GM23338 (cell line): Measurements from ENCODE around the gene EP400. TPM values are rescaled to one million over a fixed set of nuclear protein-coding genes. Genes with fewer than 3 reads are reported as not detected.

ENCODE experiments used
- ATAC-seq: fragments of 200-7000 bp; cut with Tn5 transposase; 3 replicates; pipeline ENCODE4 v1.9.1; 2020
- DNase-seq: peaks from one replicate; pipeline ENCODE4 v3.0.0-alpha.2; 2015; ENCODE audit warnings: low spot score
- H2AFZ ChIP-seq: fragments of 200-600 bp; sonication (generic); 2 replicates; pipeline ENCODE4 v1.8.0; 2016; ENCODE audit warnings: antibody characterized with exemption, mild to moderate bottlenecking, moderate library complexity
- H3F3A ChIP-seq: fragments of 200-600 bp; sonication (generic); replicated peaks from 2 replicates; pipeline ENCODE4 v1.8.0; 2017; ENCODE audit warnings: antibody characterized with exemption, mixed run types, low read depth
- H3K27ac ChIP-seq: fragments of 200-600 bp; sonication (generic); 2 replicates; pipeline ENCODE4 v1.6.1; 2016; ENCODE audit warnings: low read depth
- H3K27me3 ChIP-seq: fragments of 200-600 bp; sonication (generic); 2 replicates; pipeline ENCODE4 v1.8.0; 2016; ENCODE audit warnings: mild to moderate bottlenecking, mixed run types, moderate library complexity; ENCODE audit not compliant: insufficient read depth
- H3K36me3 ChIP-seq: fragments of 200-600 bp; sonication (generic); 2 replicates; pipeline ENCODE4 v1.8.0; 2016; ENCODE audit warnings: mild to moderate bottlenecking; ENCODE audit not compliant: insufficient read depth
- H3K4me1 ChIP-seq: fragments of 200-600 bp; sonication (generic); 2 replicates; pipeline ENCODE4 v1.8.0; 2016; ENCODE audit warnings: mild to moderate bottlenecking, moderate library complexity; ENCODE audit not compliant: insufficient read depth
- H3K4me2 ChIP-seq: fragments of 200-600 bp; sonication (generic); 2 replicates; pipeline ENCODE4 v1.7.1; 2017; ENCODE audit warnings: mixed run types
- H3K4me3 ChIP-seq: fragments of 200-600 bp; sonication (generic); 2 replicates; pipeline ENCODE4 v1.6.1; 2016; ENCODE audit warnings: mixed run types
- H3K79me2 ChIP-seq: fragments of 200-600 bp; sonication (generic); replicated peaks from 2 replicates; pipeline ENCODE4 v1.8.0; 2017; ENCODE audit warnings: mild to moderate bottlenecking; ENCODE audit not compliant: insufficient read depth
- H3K9me2 ChIP-seq: fragments of 200-600 bp; sonication (generic); 2 replicates; pipeline ENCODE4 v1.8.0; 2017; ENCODE audit not compliant: insufficient read depth
- H4K20me1 ChIP-seq: fragments of 200-600 bp; sonication (generic); replicated peaks from 2 replicates; pipeline ENCODE4 v1.8.0; 2017; ENCODE audit warnings: mild to moderate bottlenecking; ENCODE audit not compliant: insufficient read depth
- H3K27ac Mint-ChIP-seq: 2 replicates; pipeline ENCODE4 v1.8.0; 2020; ENCODE audit warnings: inconsistent platforms, mild to moderate bottlenecking, moderate library complexity, mixed read lengths
- H3K27me3 Mint-ChIP-seq: 3 replicates; pipeline ENCODE4 v1.8.0; 2022; ENCODE audit warnings: low read depth, mild to moderate bottlenecking, moderate library complexity, mixed read lengths, inconsistent platforms; ENCODE audit not compliant: insufficient read depth, poor library complexity
- H3K36me3 Mint-ChIP-seq: 3 replicates; pipeline ENCODE4 v1.8.0; 2021; ENCODE audit warnings: low read depth, mild to moderate bottlenecking, inconsistent platforms, moderate library complexity, mixed read lengths
- H3K4me1 Mint-ChIP-seq: 3 replicates; pipeline ENCODE4 v1.8.0; 2020; ENCODE audit warnings: mild to moderate bottlenecking, inconsistent platforms, mixed read lengths
- H3K4me3 Mint-ChIP-seq: 3 replicates; pipeline ENCODE4 v1.8.0; 2021; ENCODE audit warnings: moderate library complexity, mild to moderate bottlenecking, inconsistent platforms, mixed read lengths
- H3K9me3 Mint-ChIP-seq: 3 replicates; pipeline ENCODE4 v1.8.0; 2020; ENCODE audit warnings: moderate library complexity, mild to moderate bottlenecking, inconsistent platforms, mixed read lengths
- CREB1 ChIP-seq: fragments of 250-450 bp; sonication (Bioruptor Pico); IDR thresholded peaks from 2 replicates; pipeline ENCODE4 v1.5.0; 2020; ENCODE audit warnings: low read depth, mild to moderate bottlenecking, moderate library complexity
- CTCF ChIP-seq, 2 experiments: fragments of 200-600 bp in 1 of 2; sonication (generic) in 1 of 2; conservative IDR thresholded peaks; 2 replicates each; pipeline versions ENCODE4 v1.5.1 to v1.6.1; 2016 to 2017; ENCODE audit warnings: antibody characterized with exemption in 2 of 2, low read depth in 2 of 2, mild to moderate bottlenecking in 2 of 2, moderate library complexity in 1 of 2
- ETS1 ChIP-seq: IDR thresholded peaks from 2 replicates; pipeline ENCODE4 v1.6.1; 2016; ENCODE audit warnings: antibody characterized with exemption
- EZH2 ChIP-seq: fragments of 200-600 bp; sonication (generic); IDR thresholded peaks from one replicate; pipeline ENCODE4 v1.8.0; 2017; ENCODE audit warnings: antibody characterized with exemption, mild to moderate bottlenecking, low read depth; ENCODE audit not compliant: unreplicated experiment
- EZH2phosphoT487 ChIP-seq: fragments of 200-600 bp; sonication (generic); IDR thresholded peaks from one replicate; pipeline ENCODE4 v1.8.1; 2018; ENCODE audit warnings: antibody characterized with exemption; ENCODE audit not compliant: unreplicated experiment
- JUNB ChIP-seq: IDR thresholded peaks from one replicate; pipeline ENCODE4 v1.6.1; 2016; ENCODE audit warnings: antibody characterized with exemption; ENCODE audit not compliant: unreplicated experiment
- NANOG ChIP-seq: IDR thresholded peaks from 2 replicates; pipeline ENCODE4 v1.6.1; 2016; ENCODE audit warnings: antibody characterized with exemption, borderline replicate concordance
- POLR2AphosphoS5 ChIP-seq: IDR thresholded peaks from 2 replicates; pipeline ENCODE4 v1.6.1; 2016; ENCODE audit warnings: antibody characterized with exemption, low read depth
- REST ChIP-seq: IDR thresholded peaks from one replicate; pipeline ENCODE4 v1.6.1; 2018; ENCODE audit warnings: antibody characterized with exemption; ENCODE audit not compliant: unreplicated experiment
- STAT1 ChIP-seq: IDR thresholded peaks from one replicate; pipeline ENCODE4 v1.6.1; 2016; ENCODE audit warnings: antibody characterized with exemption; ENCODE audit not compliant: unreplicated experiment
- ZNF114 ChIP-seq: fragments of 250-450 bp; sonication (Bioruptor Pico); IDR thresholded peaks from 2 replicates; pipeline ENCODE4 v1.5.0; 2020; ENCODE audit warnings: mild to moderate bottlenecking, moderate library complexity
- ZNF331 ChIP-seq: fragments of 250-450 bp; sonication (Bioruptor Pico); IDR thresholded peaks from 2 replicates; pipeline ENCODE4 v1.5.0; 2020; ENCODE audit warnings: low read depth, mild to moderate bottlenecking, moderate library complexity
- ZNF462 ChIP-seq: fragments of 250-450 bp; sonication (Bioruptor Pico); IDR thresholded peaks from 2 replicates; pipeline ENCODE4 v1.5.0; 2020; ENCODE audit warnings: mild to moderate bottlenecking, moderate library complexity
- polyA plus RNA-seq: library from polyadenylated mRNA; unstranded; fragments of >200 nt; fragmentation: Nextera tagmentation; extraction: Ambion mirVana; gene quantifications from 2 replicates; pipeline ENCODE4 v1.2.1, GENCODE V29; 2016
- total RNA-seq: library from RNA; depleted of rRNA; stranded (reverse); fragments of >200 nt; shearing (Covaris generic); gene quantifications from 2 replicates; pipeline ENCODE4 v1.2.3, GENCODE V29; 2014

Gene EP400
- total and polyA plus RNA-seq, 2 experiments from 2014 or later = 26.3 to 57.2 TPM

GRCh38 chr12:132115500-132115899, 165.8 kb downstream of the EP400 start:
- Histone ChIP-seq H4K20me1 (no peaks in the 10 kb centered on the region), H3K79me2 (no peaks in the 10 kb centered on the region), H3K9me2 (no peaks in the 10 kb centered on the region), H3K4me2 (no peak overlapping the region), H3K4me3 (no peak overlapping the region), H3F3A (no peaks in the 10 kb centered on the region; the same call in 1 of the 2 replicates), H3K27me3 (no peaks in the 10 kb centered on the region), H3K4me1 (no peaks in the 10 kb centered on the region), H3K36me3 (peaks cover 6% of the 10 kb centered on the region; the same call in 1 of the 2 replicates), H3K27ac (no peak overlapping the region), H2AFZ (no peak overlapping the region)
- DNase-seq (no peak), ATAC-seq (no peak)
- Mint-ChIP-seq H3K27me3 (peaks cover 19% of the 10 kb centered on the region), H3K27ac (no peak overlapping the region), H3K4me3 (no peak overlapping the region), H3K9me3 (no peaks in the 10 kb centered on the region), H3K4me1 (no peaks in the 10 kb centered on the region), H3K36me3 (peaks cover 32% of the 10 kb centered on the region)
- TF ChIP-seq ZNF331 (CRISPR knock-in tag) = no peak
- no peak for TF ChIP-seq STAT1
- no peak for TF ChIP-seq ZNF114 (CRISPR knock-in tag)
- TF ChIP-seq CTCF (conservative IDR thresholded peaks at IDR 0.05; ENCODE audit: low read depth in 2 of 2) = no peak
- TF ChIP-seq EZH2phosphoT487 = no peak
- no peak for TF ChIP-seq JUNB
- no peak for TF ChIP-seq ETS1
- no peak for TF ChIP-seq EZH2
- no peak for TF ChIP-seq NANOG
- TF ChIP-seq CREB1 (CRISPR knock-in tag) = no peak
- no peak for TF ChIP-seq POLR2AphosphoS5
- no peak for TF ChIP-seq ZNF462
- no peak for TF ChIP-seq REST
